ENCODE measurements around the gene RPTOR. TPM values are rescaled to one million over a fixed set of nuclear protein-coding genes. Genes with fewer than 3 reads are reported as not detected.

RPTOR gene
- total RNA-seq, 4 donors from 2014 or later: 23.6 to 37.0 (median 27.8) TPM

GRCh38 chr17:80671039-80671824 is 126.6 kb downstream of the RPTOR start:
- ATAC-seq (ENCODE audit: low FRiP score) (no peak), DNase-seq (ENCODE audit: low spot score) (no peak)
- no peak for TF ChIP-seq CTCF (IDR thresholded peaks at IDR 0.05)

GRCh38 chr17:80671825-80672110 is 127.1 kb downstream of the RPTOR start:
- ATAC-seq (ENCODE audit: low FRiP score): no peak
- no peak for TF ChIP-seq CTCF (IDR thresholded peaks at IDR 0.05)
- DNase-seq (ENCODE audit: low spot score): no peak

- TF ChIP-seq CTCF (IDR thresholded peaks at IDR 0.05): no peak
- ATAC-seq (ENCODE audit: low FRiP score): no peak
- no peak for DNase-seq (ENCODE audit: low spot score)
Measured at GRCh38 chr17:80673152-80673920, 128.7 kb downstream of the RPTOR start.

- no peak for ATAC-seq (ENCODE audit: low FRiP score)
- no peak for DNase-seq (ENCODE audit: low spot score)
- TF ChIP-seq CTCF (IDR thresholded peaks at IDR 0.05): no peak
Measured at GRCh38 chr17:80675438-80676095, 130.9 kb downstream of the RPTOR start.

GRCh38 chr17:80676096-80676466 is 131.4 kb downstream of the RPTOR start:
- no peak for TF ChIP-seq CTCF (IDR thresholded peaks at IDR 0.05)
- DNase-seq (ENCODE audit: low spot score): no peak
- ATAC-seq (ENCODE audit: low FRiP score): no peak

- no peak for ATAC-seq (ENCODE audit: low FRiP score)
- no peak for TF ChIP-seq CTCF (IDR thresholded peaks at IDR 0.05)
- DNase-seq (ENCODE audit: low spot score): no peak
Measured at GRCh38 chr17:80676564-80676963, 131.9 kb downstream of the RPTOR start.
